ENCODE measurements around the gene ARID3C. TPM values are rescaled to one million over a fixed set of nuclear protein-coding genes. Genes with fewer than 3 reads are reported as not detected.

ARID3C gene
- total and polyA plus RNA-seq, 2 donors (not counting 3 experiments of a cell fraction or from before 2014, with no cell fraction given), result not detected

GRCh38 chr9:34606905-34607304, 22.0 kb downstream of the ARID3C start:
- Histone ChIP-seq H3K79me2 (ENCODE audit: control insufficient read depth, insufficient read depth, low read length) (peaks cover 2% of the 10 kb centered on the region), H3K27ac (ENCODE audit: insufficient read depth, low read depth, low read length) (no peak overlapping the region), H3K27me3 (ENCODE audit: control insufficient read depth in 2 of 2, insufficient read depth in 2 of 2, low read length in 2 of 2) (peaks cover 0 to 10% of the 10 kb centered on the region in 2 experiments), H2AFZ (ENCODE audit: low read depth, low read length) (no peak overlapping the region), H3K9ac (replicated peaks; ENCODE audit: extremely low read depth, insufficient read depth, low read length) (no peak overlapping the region), H3K4me2 (ENCODE audit: insufficient read depth, low read length) (no peak overlapping the region), H3K9me1 (replicated peaks; ENCODE audit: control insufficient read depth, extremely low read depth, insufficient read depth, low read length) (no peaks in the 10 kb centered on the region), H3K36me3 (ENCODE audit: control insufficient read depth in 2 of 2, extremely low read depth in 1 of 2, insufficient read depth in 2 of 2, low read length in 2 of 2) (no peaks in the 10 kb centered on the region), H3K4me1 (ENCODE audit: control insufficient read depth, extremely low read depth, insufficient read depth, low read length) (peaks cover 6% of the 10 kb centered on the region), H3K9me3 (replicated peaks; ENCODE audit: control insufficient read depth, insufficient read depth, low read length) (no peaks in the 10 kb centered on the region), H3K4me3 (replicated peaks in 1 of 3; ENCODE audit: insufficient read depth in 1 of 3, low read depth in 1 of 3, low read length in 3 of 3) (no peak overlapping the region), H4K20me1 (replicated peaks; ENCODE audit: control insufficient read depth, extremely low read depth, insufficient read depth, low read length) (no peaks in the 10 kb centered on the region)
- DNase-seq (ENCODE audit: low read depth, low spot score) (no peak), FAIRE-seq (no peak)
- dilution Hi-C loops (cut with MboI; ENCODE audit: extremely low pct_ligation_motif_present, low sequenced_read_pairs) (no loop called here), intact Hi-C loops (cut with micrococcal nuclease) (no loop called here)
- POLR2A ChIA-PET, result no interaction called here
- TF ChIP-seq GATA2 (IDR thresholded peaks at IDR 0.05; ENCODE audit: insufficient read depth, insufficient read length, low read depth, low read length), result no peak
- no peak for TF ChIP-seq MYC (IDR thresholded peaks at IDR 0.05; ENCODE audit: low read depth, low read length)
- no peak for TF ChIP-seq POLR2A (IDR thresholded peaks at IDR 0.05; ENCODE audit: low read depth, low read length)
- no peak for TF ChIP-seq FOS (IDR thresholded peaks at IDR 0.05; ENCODE audit: borderline replicate concordance, insufficient read depth, low read length)
- TF ChIP-seq, protein P1, sequence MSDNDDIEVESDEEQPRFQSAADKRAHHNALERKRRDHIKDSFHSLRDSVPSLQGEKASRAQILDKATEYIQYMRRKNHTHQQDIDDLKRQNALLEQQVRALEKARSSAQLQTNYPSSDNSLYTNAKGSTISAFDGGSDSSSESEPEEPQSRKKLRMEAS (IDR thresholded peaks at IDR 0.05; ENCODE audit: insufficient read depth, insufficient read length), result no peak
- no peak for TF ChIP-seq JUN (IDR thresholded peaks at IDR 0.05; ENCODE audit: borderline replicate concordance, insufficient read depth, insufficient read length, low read depth)
- no peak for TF ChIP-seq EZH2 (IDR thresholded peaks at IDR 0.05; ENCODE audit: borderline replicate concordance, low read depth, low read length, severe bottlenecking)
- no peak for TF ChIP-seq POLR2AphosphoS5 (IDR thresholded peaks at IDR 0.05; ENCODE audit: insufficient read depth, low read depth, low read length)
- no peak for TF ChIP-seq CTCF (IDR thresholded peaks at IDR 0.05; ENCODE audit: extremely low read depth in 1 of 2, insufficient read depth in 1 of 2, low read depth in 1 of 2, low read length in 2 of 2)
- CTCF ChIA-PET, result interaction anchor here (3.6 to 5.8 kb wide), 5 partner anchors 14 to 203 kb away, joined by 28 to 104 read pairs (median 65); no protein-coding TSS in a partner anchor
- BruUV-seq (replicated peaks), result no TSS peak

All from endothelial cell of umbilical vein (primary cell).